ENCODE results near the gene MYH7. TPM values are rescaled to one million over a fixed set of nuclear protein-coding genes. Genes with fewer than 3 reads are reported as not detected.
A peak's percentile ranks its signal among the peaks of the same experiment; 100 is the strongest.

Gene MYH7
- total and polyA plus RNA-seq, 2 donors from 2014 or later, result 0.06 to 1.6 TPM

- no peaks in the 10 kb centered on the region for H3K27me3 ChIP-seq (ENCODE audit: control insufficient read depth, insufficient read depth, low read length)
- DNase-seq (no peak), FAIRE-seq (no peak)
- no peaks in the 10 kb centered on the region for H3K36me3 ChIP-seq (ENCODE audit: control insufficient read depth in 2 of 3, insufficient read depth in 3 of 3, low read length in 3 of 3)
- TF ChIP-seq, protein P1, sequence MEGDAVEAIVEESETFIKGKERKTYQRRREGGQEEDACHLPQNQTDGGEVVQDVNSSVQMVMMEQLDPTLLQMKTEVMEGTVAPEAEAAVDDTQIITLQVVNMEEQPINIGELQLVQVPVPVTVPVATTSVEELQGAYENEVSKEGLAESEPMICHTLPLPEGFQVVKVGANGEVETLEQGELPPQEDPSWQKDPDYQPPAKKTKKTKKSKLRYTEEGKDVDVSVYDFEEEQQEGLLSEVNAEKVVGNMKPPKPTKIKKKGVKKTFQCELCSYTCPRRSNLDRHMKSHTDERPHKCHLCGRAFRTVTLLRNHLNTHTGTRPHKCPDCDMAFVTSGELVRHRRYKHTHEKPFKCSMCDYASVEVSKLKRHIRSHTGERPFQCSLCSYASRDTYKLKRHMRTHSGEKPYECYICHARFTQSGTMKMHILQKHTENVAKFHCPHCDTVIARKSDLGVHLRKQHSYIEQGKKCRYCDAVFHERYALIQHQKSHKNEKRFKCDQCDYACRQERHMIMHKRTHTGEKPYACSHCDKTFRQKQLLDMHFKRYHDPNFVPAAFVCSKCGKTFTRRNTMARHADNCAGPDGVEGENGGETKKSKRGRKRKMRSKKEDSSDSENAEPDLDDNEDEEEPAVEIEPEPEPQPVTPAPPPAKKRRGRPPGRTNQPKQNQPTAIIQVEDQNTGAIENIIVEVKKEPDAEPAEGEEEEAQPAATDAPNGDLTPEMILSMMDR (IDR thresholded peaks at IDR 0.05; ENCODE audit: borderline replicate concordance, extremely low read depth, insufficient read depth), result no peak
- no peak overlapping the region for H3K4me3 ChIP-seq (ENCODE audit: low read length in 3 of 3)
- intact Hi-C loops (cut with DNase I), result no loop called here
- no peak overlapping the region for H3K9ac ChIP-seq (ENCODE audit: low read length in 3 of 3)
- no peaks in the 10 kb centered on the region for H3K4me1 ChIP-seq (ENCODE audit: control insufficient read depth in 2 of 3, insufficient read depth in 2 of 3, low read depth in 1 of 3, low read length in 3 of 3)
- no peak overlapping the region for H3K27ac ChIP-seq (ENCODE audit: low read depth in 2 of 2, low read length in 2 of 2)
- H3K9me3 ChIP-seq (ENCODE audit: control insufficient read depth in 2 of 3, insufficient read depth in 1 of 3, low read length in 3 of 3), result no peaks in the 10 kb centered on the region
Observed at GRCh38 chr14:23385244-23385641, 50.2 kb downstream of the MYH7 start.

DNA sequence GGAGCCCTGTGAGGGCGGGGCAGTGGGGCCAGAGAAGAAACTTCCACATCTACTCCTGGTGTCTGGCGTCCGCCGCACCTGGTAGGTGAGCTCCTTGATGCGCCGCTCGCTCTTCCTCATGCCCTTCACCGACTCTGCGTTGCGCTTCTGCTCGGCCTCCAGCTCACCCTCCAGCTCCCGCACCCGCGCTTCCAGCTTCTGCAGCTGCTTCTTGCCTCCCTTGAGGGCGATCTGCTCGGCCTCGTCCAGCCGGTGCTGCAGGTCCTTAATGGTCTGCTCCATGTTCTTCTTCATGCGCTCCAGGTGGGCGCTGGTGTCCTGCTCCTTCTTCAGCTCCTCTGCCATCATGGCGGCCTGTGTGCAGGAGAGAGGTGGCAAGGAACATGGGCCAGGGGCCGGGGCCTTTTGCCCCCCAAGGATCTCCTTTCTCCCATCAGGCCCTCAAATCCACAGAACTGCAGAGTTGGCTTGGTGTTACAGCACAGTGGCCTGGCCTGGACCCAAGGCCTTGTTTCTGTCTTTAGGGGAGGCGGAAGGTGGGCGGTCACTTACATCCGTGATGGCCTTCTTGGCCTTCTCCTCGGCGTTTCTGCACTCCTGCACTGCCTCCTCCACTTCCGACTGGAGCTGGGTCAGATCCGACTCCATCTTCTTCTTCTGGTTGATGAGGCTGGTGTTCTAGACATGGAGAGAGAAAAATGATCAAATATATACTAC, 50.9 kb downstream of the MYH7 start:
- intact Hi-C loops (cut with DNase I), result no loop called here
- H3K36me3 ChIP-seq (ENCODE audit: control insufficient read depth in 2 of 3, insufficient read depth in 3 of 3, low read length in 3 of 3), result no peaks in the 10 kb centered on the region
- H3K4me1 ChIP-seq (ENCODE audit: control insufficient read depth in 2 of 3, insufficient read depth in 2 of 3, low read depth in 1 of 3, low read length in 3 of 3), result no peaks in the 10 kb centered on the region
- DNase-seq, result peak in 1 of 5 donors; percentile 60
- H3K27me3 ChIP-seq (ENCODE audit: control insufficient read depth, insufficient read depth, low read length), result no peaks in the 10 kb centered on the region
- TF ChIP-seq, protein P1 (IDR thresholded peaks at IDR 0.05; ENCODE audit: borderline replicate concordance, extremely low read depth, insufficient read depth), result no peak
- no peak overlapping the region for H3K27ac ChIP-seq (ENCODE audit: low read depth in 2 of 2, low read length in 2 of 2)
- no peaks in the 10 kb centered on the region for H3K9me3 ChIP-seq (ENCODE audit: control insufficient read depth in 2 of 3, insufficient read depth in 1 of 3, low read length in 3 of 3)
- H3K4me3 ChIP-seq (ENCODE audit: low read length in 3 of 3), result no peak overlapping the region
- no peak overlapping the region for H3K9ac ChIP-seq (ENCODE audit: low read length in 3 of 3)
- FAIRE-seq, result no peak

GRCh38 chr14:23382731-23383440, 52.6 kb downstream of the MYH7 start:
- H3K27ac ChIP-seq (ENCODE audit: low read depth in 2 of 2, low read length in 2 of 2), result no peak overlapping the region
- no peaks in the 10 kb centered on the region for H3K27me3 ChIP-seq (ENCODE audit: control insufficient read depth, insufficient read depth, low read length)
- no peak for DNase-seq
- H3K4me1 ChIP-seq (ENCODE audit: control insufficient read depth in 2 of 3, insufficient read depth in 2 of 3, low read depth in 1 of 3, low read length in 3 of 3), result no peaks in the 10 kb centered on the region
- TF ChIP-seq, protein P1 (IDR thresholded peaks at IDR 0.05; ENCODE audit: borderline replicate concordance, extremely low read depth, insufficient read depth), result no peak
- H3K36me3 ChIP-seq (ENCODE audit: control insufficient read depth in 2 of 3, insufficient read depth in 3 of 3, low read length in 3 of 3), result no peaks in the 10 kb centered on the region
- H3K9me3 ChIP-seq (ENCODE audit: control insufficient read depth in 2 of 3, insufficient read depth in 1 of 3, low read length in 3 of 3), result no peaks in the 10 kb centered on the region
- no peak overlapping the region for H3K4me3 ChIP-seq (ENCODE audit: low read length in 3 of 3)
- FAIRE-seq, result no peak
- intact Hi-C loops (cut with DNase I), result no loop called here
- H3K9ac ChIP-seq (ENCODE audit: low read length in 3 of 3), result no peak overlapping the region

Measured in kidney (tissue), 14 donors.